ENCODE results near the gene TRPC1. TPM values are rescaled to one million over a fixed set of nuclear protein-coding genes. Genes with fewer than 3 reads are reported as not detected.

Gene TRPC1
- total RNA-seq, 1 experiment from 2014 or later, result 29.6 TPM

- no peaks in the 10 kb centered on the region for H3K27me3 ChIP-seq (ENCODE audit: control insufficient read depth, insufficient read depth, low read length)
- H3K4me3 ChIP-seq (ENCODE audit: low read depth in 2 of 2, low read length in 2 of 2), result no peak overlapping the region
- in situ Hi-C loops (cut with HindIII; ENCODE audit: low pct_unique_long_range_greater_than_20kb, low sequenced_read_pairs), result no loop called here
- no peaks in the 10 kb centered on the region for H3K9me3 ChIP-seq (ENCODE audit: control insufficient read depth, insufficient read depth, low read depth, low read length)
- no peak overlapping the region for H3K27ac ChIP-seq (ENCODE audit: low read length)
- peaks cover 9% of the 10 kb centered on the region for H3K4me1 ChIP-seq (ENCODE audit: control insufficient read depth, insufficient read depth, low read length)
- intact Hi-C loops (cut with micrococcal nuclease; ENCODE audit: unreplicated experiment), result no loop called here
- no TSS peak for BruUV-seq (replicated peaks)
- H3K36me3 ChIP-seq (ENCODE audit: control insufficient read depth, insufficient read depth, low read length), result no peaks in the 10 kb centered on the region
- POLR2A ChIA-PET, result no interaction called here
- no peak for DNase-seq (ENCODE audit: low read depth, low spot score)
- CTCF ChIA-PET, result no interaction called here
- no peak for TF ChIP-seq TCF7L2 (IDR thresholded peaks at IDR 0.05; ENCODE audit: low read depth, low read length)
- TF ChIP-seq SIN3A (IDR thresholded peaks at IDR 0.05; ENCODE audit: borderline replicate concordance, insufficient read depth, low read depth, low read length), result no peak
- no peak for TF ChIP-seq REST (IDR thresholded peaks at IDR 0.05; ENCODE audit: insufficient read depth in 1 of 2, low read depth in 2 of 2, low read length in 1 of 2)
- no peak for TF ChIP-seq CTCF (IDR thresholded peaks at IDR 0.05)
- no peak for TF ChIP-seq POLR2AphosphoS5 (IDR thresholded peaks at IDR 0.05; ENCODE audit: low read depth, low read length)
- ATAC-seq, result peak; percentile 46
Observed at GRCh38 chr3:142853270-142854168, 129.7 kb downstream of the TRPC1 start.

- no peak overlapping the region for H3K4me3 ChIP-seq (ENCODE audit: low read depth in 2 of 2, low read length in 2 of 2)
- intact Hi-C loops (cut with micrococcal nuclease; ENCODE audit: unreplicated experiment), result no loop called here
- DNase-seq (ENCODE audit: low read depth, low spot score) (no peak), ATAC-seq (peak; percentile 91)
- H3K4me1 ChIP-seq (ENCODE audit: control insufficient read depth, insufficient read depth, low read length), result peaks cover 9% of the 10 kb centered on the region
- H3K36me3 ChIP-seq (ENCODE audit: control insufficient read depth, insufficient read depth, low read length), result no peaks in the 10 kb centered on the region
- no TSS peak for BruUV-seq (replicated peaks)
- ChIA-PET POLR2A (interaction anchor here (0.7 kb wide), 1 partner anchor 448 kb away, joined by 11 read pairs; no protein-coding TSS in a partner anchor), CTCF (interaction anchor here (0.7 kb wide), 1 partner anchor 101 kb away, joined by 7 read pairs; no protein-coding TSS in a partner anchor)
- no peak overlapping the region for H3K27ac ChIP-seq (ENCODE audit: low read length)
- no peaks in the 10 kb centered on the region for H3K9me3 ChIP-seq (ENCODE audit: control insufficient read depth, insufficient read depth, low read depth, low read length)
- in situ Hi-C loops (cut with HindIII; ENCODE audit: low pct_unique_long_range_greater_than_20kb, low sequenced_read_pairs), result no loop called here
- TF ChIP-seq CTCF (IDR thresholded peaks at IDR 0.05) (peak; percentile 59), SIN3A (IDR thresholded peaks at IDR 0.05; ENCODE audit: borderline replicate concordance, insufficient read depth, low read depth, low read length) (no peak), REST (IDR thresholded peaks at IDR 0.05; ENCODE audit: insufficient read depth in 1 of 2, low read depth in 2 of 2, low read length in 1 of 2) (no peak)
- no peaks in the 10 kb centered on the region for H3K27me3 ChIP-seq (ENCODE audit: control insufficient read depth, insufficient read depth, low read length)
Observed at GRCh38 chr3:142857056-142857455, 133.2 kb downstream of the TRPC1 start.

Data from Panc1 (cell line).